ENCODE data around the gene EFR3B.
A peak's percentile ranks its signal among the peaks of the same experiment; 100 is the strongest.

EFR3B gene

DNA sequence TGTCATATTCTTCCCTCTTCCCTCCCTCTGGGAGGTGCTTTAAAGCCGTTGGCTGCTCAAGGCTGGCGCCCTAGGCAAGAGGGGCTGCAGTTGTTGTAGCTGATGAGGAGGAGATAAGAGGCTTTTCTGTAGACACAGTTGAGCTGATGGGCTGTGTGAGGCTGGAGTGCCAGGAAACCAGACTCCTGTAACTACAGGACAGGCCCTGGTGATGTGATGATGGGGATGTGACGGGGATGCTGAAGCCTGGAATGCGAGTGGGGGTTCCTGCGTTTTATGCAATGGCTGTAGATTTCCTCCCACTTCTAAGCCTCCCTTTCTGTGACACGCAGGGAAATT lies 5.7 kb upstream of the EFR3B start:
- no peak for DNase-seq

DNA sequence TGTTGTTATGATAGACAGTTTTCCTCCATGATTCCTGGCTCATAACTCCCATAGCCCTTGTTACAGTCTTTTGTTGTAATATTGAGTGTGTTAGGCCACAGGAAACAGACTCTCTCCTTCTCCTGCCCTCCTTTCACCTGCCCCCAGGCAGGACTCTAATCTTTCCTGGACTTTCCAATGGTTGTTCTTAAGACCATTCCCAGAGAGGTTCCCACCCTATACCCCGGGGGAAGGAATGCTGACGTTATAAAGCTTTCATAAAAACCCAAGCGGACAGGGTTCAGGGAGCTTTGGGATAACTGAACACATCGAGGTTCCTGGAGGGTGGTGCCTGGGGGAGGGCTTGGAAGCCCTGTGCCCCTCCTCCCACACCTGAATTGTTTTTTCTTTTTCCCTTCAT lies 2.8 kb upstream of the EFR3B start:
- DNase-seq = no peak

DNA sequence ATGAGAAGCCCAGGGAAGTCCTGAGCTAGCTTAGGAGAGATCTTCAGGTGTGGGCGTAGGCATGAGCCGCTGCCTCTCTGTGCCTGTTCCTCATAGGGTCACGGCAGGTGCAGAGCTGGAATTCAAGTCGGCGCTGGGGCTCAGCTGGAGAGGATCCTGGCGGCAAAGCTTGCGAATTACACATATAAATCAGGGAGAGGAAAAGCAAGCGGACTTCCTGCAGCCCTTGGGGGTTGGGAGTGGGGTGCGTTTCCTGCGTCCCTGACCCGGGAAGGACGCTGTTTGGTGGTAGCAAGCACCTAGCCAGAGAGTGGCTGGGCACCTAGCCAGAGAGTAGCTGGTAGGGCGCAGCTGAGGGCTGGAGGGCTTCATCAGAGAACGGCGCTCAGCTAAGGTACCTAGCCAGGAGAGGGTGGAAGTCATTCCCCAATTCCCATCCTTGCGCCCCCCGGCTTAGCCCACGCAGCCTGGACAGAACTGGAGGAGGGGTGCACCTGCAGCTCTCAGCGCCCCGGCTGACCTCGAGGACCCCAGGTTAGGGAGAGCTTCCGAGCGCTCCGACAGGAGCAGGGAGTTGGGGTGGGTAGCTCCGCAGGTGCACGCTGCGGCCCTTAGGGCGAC lies 459 bp upstream of the EFR3B start:
- peak; percentile 64 for DNase-seq

DNA sequence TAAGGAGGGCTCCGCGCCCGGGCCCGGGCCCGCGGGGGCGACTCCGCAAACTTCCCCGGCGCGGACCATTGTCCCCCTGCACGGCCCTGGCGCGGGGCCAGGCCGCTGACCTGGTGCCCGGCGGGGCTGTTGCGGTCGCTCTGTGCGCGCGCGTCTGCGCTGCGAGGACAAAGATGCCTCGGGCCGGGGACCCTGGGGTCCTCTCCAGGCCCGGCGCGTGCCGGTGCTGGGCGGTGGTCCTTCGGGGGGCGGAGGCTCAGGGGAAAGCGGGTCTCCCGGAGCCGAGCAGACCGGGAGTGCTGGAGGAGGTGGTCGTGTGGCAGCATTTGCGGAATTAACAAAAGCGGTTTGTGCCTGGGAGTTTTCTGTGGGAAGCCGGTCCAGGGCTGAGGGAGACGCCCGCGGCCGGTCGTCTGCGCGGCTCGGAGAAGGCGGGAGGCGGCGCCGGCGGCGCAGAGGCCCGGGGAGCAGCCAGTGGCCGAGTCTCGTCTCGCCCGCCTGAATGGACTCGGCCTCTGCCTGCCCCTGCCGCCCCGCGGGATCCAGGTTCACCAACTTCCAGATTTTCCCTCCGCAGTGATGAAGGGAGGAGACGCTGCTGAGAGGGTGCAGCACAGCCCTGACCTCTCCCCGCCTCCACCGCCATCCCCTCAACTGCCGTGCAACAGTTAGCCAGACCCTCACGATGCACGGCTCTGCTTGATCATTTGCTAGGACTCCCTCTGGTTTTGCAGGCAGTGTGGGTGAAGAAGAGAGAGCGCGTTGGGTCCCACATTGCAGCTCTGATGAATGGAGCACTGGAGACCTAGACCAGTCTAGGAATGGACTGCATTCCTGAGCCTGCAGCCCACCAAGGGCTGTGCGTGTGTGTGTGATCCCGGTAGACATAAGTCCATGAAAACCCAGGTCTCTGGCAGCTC lies 705 bp downstream of the EFR3B start:
- no peak for DNase-seq

DNA sequence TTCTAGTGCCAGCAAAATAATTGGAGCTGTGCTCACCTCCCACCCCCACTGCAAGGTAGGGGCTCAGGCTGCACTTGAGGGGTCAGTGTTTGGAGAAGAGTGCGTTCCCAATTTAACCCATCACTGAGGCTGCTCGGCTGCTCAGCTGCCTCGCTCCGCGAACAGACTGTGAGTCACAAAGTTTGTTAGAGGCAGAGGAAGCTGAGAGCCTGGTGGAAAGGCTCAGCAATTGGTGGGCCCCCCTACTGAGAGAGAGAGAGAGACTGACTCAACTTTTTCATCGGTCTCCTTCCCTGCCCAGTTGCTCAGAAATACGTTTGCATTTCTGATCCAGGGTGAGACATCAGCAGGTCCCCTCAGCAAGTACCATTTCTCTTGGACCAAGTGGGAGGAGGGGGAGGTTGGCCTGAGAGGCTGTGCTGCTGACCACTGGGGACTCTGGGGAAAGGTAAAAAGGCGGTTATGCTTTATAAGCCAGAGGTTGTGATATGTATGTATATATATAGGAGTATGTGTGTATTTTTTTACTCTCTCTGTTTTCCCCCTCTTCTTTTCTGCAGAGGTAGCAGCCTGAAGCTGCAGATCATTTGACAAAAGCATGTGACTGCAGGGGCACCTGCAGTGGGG lies 1.5 kb downstream of the EFR3B start:
- DNase-seq = no peak

DNA sequence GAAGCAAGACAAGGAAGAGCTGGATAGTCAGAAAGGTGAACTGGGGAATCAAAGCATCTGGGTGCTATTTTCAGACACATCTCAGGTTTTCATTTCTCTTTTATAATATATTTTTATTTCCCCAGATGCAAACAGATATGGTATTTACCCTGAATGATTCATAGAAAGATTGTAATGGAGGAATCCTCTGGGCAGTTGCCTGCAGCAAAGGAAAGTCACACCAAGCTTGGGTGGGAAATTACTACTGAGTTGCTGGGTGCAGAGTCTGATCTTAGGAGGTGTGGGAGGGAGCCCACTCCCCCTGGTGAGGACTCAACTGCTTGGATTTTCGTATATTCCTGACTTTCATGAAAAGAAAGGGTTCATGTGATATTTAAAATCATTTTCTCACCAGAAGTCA lies 2.1 kb downstream of the EFR3B start:
- DNase-seq = no peak

DNA sequence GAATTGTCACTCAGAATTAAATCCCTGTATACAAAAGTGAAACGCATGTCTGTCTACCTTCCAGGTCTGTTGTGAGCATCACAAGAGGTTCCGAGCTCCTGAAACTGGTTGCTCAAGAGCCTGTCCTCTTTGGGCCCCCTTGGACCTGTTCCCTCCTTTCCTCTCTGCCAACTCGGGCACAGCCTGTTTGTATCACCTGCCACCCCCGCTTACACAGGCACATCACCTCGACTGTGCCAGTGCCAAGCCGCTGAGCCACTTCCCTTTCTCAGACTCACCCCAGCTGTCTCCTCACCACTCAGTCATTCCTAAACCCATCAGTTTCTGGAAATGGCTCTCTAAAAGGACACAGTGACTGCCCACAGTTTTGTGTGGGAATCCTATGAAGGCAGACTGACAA lies 3.1 kb downstream of the EFR3B start:
- no peak for DNase-seq

DNA sequence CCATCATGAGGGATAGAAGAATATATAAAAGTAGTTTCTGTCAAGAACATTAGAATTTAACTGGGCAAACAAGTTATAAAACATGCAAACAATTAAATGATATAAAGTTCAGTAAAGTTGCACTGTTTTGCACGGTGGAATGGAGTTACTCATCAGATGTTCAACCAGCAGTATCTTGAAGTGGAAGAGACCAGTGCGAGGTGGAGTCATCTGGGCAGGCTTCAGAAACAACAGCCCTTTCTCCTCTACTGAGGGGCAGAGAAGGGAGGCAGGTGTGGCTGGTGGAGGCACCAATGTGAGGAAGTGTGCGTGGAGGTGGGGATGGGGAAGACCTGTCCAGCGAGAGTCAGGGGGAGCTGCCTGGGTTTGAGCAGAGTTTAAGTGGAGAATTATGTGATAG lies 7.5 kb downstream of the EFR3B start:
- no peak for DNase-seq

DNA sequence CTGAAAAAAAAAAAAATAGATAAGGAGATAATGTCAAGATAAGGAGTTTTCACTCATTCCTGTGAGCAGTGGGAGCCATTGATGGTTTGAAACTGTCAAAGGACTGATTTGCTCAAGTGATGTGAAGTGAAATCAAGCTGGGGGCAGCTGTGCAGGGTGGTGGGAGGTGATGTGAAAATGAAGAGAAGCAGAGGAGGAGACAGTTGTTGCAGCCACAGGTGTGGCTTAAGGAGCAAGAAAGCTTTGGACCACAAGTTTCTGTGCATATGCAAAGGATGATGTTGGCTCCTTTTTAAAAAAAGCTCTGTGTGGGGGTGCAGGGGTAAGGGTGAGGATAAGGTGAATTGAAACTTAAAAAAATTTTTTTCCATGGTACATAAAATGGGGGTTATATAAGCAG lies 8.3 kb downstream of the EFR3B start:
- no peak for DNase-seq

DNA sequence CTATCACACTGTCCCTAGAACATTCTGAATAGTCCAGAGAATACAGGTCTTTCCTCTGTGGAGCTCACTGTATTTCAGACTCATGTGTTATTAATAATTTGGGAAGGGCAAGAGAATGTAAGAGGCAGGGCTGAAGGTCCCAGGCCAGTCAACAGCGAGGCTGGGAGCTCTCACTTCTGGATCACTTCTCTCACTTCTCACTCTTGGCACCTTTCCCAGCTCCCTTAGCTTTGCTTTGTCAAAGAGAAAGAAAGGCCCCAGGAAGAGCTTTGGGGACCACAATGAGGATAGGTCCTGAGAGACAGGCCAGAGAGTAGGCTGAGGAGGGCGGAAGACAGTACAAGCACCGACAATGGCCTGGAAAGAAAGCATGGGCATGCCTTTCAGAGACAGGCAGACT lies 11.2 kb downstream of the EFR3B start:
- no peak for DNase-seq

DNA sequence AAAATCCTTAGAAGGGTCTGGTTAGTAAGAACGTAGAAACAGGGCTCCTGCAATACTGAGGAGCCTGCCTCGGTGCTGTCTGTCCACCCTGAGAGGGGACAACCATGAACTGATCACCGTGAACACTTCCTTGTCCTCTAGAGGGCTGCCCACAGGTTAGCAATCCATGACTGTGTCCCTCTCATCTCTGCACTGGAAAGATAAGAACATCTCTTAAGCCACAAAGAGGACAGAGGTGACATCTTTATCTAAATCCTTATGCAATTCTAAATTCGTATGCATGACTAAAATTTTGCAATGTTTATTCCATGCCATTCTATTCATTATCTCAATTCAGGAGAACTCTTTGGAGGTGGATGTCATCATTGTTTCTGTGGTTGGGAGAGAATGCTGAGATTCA lies 12.8 kb downstream of the EFR3B start:
- no peak for DNase-seq

DNA sequence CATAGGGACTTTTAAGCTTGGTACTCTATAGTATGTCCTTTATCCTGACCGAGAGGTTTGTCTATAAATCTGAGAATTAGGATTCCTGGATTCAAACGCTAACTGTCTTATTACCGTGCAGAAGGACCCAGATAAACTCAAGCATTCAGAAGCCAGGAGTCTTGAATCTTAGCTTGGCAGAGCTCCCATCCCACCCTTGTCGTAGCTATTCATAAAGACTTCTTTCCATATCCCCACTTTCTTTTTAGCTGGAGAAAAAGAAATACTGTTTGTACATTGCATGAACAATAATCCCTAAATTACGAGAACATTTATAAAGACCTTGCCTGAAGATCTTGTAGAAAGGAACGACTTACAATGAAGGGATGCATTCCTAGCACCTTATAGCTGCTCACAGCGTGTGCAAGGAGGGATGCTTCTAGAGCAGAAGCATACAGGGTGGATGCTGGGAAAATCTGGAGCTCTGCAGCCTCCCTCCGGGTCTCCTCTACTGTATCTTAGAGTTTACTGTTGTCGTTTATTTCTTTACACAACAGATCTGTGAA lies 13.6 kb downstream of the EFR3B start:
- DNase-seq = no peak

DNA sequence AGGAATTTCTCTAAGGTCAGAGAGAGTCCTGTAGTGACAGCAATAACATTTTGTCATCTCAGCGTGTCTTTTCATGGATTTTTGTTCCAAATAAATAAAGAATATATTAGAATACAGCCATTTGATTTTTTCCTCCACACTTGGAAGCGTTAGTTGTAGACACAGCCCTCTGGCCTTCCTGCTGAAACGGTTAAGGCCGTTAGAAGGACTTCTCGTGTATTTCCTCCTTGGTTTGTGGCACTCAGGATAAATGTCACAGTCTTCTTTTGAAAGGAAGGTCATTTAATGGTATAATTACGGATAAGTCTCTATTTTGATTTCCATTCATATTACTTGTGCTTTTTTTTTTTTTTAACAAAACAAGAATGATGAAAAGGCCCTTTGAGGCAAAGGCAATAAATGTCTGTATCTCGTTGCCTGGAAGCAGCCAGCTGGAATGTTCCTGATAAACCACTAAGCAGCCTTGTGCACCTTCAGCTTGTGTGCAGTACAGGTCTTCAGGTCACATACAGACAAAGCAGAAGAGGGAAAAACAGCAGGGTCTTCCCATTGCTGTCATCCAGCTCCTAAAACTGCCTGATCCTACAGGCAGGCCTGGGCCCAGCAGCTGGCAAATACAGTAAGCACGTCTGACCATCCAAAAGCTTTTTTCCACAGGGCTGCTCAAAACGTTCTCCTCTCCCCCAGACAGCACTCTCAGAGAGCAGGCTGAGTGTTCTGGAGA lies 14.4 kb downstream of the EFR3B start:
- no peak for DNase-seq

DNA sequence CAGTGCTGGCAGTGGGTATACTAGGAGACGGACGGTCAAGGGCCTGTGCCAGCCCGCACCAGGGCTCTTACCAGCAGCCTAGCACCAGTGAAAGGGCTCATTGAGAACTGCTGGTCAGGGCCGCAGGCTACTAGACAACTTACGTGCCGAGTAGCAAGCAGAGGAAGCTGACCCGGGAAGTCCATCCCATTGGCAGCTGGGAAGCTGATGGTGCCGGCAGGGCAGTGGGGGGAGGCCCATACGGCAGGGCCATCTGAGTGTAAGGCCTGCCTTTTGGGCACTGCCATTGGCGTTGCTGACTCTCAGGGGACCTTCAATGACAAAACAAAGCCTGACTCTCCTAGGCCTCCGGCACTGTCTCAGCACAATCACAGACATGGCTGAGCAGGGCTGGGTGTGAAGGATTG lies 20.6 kb downstream of the EFR3B start:
- no peak for DNase-seq

DNA sequence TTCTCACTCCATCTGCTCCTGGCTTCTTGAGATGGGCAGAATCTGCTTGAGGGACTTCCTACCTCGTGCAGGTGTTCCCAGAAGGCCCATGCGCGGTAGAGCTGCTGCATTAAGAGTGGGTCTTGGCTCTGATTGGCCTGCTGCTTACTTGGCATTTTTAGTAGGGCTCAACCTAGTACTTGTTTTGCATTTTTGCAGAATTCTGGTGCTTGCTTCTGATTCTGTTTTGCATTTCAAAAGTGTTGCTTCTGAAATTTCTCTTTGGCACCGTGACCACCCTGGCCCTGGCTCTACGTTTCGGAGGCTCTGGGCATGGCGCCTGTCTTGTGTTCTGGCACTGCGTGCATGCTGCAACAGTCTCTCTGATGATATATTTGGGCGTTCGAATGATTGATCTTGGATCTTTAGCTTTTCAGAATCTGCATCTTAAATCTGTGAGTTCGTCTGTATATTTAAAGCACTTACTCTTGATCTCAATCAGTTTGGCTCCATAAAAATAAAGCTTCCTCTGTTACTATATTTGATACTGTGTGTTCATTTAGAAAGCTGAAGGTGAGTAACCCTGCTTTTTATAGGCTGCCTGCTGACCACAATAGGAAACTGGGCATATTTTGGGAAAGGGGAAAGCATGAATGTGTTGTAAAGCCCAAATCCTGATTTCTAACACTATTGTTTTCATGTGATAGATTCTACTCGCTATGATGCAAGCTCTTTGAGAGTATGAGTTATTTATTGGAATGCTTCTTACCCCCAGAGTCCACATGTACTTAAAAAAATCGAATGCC lies 22.2 kb downstream of the EFR3B start:
- DNase-seq = no peak

DNA sequence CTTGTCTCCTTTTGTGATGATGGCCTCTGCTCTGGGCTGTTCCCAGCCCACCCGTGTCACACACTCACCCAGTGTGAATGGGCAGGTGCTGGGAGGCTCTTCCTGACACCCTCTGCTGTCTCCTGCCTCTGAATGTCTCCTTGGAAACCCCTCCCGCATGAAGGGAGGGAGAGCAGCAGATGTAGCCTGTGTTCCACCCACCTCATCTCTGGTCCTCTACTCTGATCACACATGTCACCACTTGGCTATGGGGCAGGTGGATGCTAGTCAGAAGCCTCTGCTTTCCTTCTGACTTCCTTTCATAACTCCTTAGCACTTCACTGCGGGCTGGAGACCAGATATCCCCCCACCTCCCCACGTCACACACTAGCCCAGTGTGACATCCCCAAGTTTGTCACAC lies 23.9 kb downstream of the EFR3B start:
- DNase-seq = no peak

DNA sequence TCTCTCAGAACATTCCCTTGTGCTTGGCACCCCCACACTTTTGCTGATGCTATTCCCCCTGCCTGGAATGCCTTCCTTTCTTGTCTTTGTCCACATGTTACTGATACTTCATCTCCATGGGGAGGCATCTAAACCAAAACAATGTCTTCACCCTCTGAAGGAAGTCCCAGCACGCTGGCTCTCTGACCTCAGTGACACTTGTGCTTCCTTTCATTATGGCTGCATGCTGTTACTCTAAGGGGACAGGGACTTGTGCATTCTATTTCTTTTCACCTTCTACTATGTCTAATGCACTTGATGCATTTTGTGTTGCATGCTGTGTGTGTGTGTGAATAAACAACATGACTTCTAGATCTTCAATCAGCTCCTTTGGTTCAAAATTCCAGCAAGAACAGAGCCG lies 24.6 kb downstream of the EFR3B start:
- no peak for DNase-seq

DNA sequence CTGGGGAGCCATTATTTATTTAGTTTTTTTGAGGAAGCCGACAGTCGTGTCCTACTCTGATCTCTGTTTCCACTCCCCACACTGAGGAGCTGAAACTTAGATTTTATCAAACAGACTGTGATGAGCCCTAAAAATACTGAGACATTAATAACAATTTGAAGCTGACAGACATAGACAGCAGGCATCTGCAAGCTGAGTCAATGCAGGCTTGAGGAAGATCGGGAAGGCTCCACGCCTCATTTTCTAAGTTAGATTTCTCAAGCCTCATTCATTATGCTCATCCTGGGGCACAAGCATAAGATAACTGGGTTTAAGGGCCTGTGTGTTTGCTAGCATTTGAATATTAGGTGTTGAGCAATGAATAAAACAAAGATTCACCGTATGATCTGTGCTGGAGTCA lies 26.3 kb downstream of the EFR3B start:
- no peak for DNase-seq

DNA sequence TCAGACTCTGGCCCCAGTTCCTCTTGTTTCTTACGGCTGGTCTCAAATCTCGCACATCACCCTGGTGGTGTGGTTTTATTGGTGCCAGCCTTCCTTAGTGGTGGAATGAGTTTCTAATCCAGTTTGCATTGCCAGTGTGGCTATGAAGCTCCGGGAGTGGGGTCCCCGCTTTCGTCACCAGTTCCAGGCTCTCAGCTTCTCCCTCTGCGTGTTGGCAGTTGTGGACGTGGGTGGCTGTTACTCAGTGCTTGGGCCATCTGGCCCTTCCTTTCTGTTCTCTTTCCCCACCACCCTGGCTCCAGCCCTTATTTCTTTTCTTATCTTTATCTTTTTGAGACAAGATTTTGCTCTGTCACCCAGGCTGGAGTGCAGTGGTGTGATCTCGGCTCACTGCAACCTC lies 30.1 kb downstream of the EFR3B start:
- no peak for DNase-seq

DNA sequence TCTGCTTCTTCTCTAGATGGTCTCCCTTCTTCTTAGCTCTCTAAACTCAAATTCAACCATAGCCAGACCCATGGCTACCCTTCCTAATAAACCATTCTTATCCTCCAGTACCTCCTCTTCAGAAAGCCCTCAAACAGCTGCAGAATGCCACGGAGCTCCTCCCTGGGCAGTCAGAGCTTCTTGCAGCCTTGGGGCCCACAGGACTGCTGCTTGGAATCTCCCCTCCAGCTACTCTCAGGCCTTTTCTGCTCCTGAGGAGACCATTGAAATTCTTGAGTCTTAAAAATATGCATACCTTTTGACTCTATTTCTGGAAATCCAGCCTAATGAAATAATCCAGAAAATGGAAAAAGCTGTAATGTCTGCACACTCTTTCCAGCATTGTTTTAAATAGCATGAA lies 30.7 kb downstream of the EFR3B start:
- DNase-seq = no peak

DNA sequence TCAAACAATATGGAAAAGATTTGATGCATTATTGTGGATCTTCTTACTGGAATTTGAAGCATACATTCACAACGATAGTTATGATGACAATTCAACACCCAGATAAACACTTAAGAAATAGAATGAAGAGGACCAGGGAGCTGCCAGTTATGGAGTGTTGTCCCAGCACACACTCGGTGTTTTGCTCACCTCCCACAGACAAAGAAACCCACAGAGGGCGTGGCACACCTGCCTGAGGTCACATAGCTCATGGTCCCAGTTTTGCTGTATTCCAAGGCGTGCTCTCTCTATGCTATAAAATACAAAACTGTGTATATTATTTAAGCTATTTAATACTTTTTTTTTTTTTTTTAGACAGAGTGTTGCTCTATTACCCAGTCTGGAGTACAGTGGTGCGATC lies 31.1 kb downstream of the EFR3B start:
- DNase-seq = no peak

DNA sequence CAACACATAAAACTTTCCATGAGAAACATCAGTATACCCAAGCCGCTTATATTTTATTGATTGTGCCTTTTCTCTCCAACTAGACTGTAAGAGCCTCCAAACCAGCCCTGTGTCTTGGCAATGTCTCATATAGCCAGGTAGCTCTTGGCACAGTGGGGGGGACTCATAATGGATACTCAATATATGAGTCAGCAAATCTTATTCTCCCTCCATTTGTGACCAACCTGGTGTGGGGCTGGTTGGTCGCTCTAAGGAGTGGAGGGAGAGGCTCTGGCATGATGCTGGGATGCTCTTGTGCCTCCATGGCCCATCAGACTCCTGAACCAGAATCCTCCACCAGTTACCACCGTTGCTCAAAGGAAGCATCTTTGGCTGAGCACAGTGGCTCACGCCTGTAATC lies 32.0 kb downstream of the EFR3B start:
- DNase-seq = no peak

DNA sequence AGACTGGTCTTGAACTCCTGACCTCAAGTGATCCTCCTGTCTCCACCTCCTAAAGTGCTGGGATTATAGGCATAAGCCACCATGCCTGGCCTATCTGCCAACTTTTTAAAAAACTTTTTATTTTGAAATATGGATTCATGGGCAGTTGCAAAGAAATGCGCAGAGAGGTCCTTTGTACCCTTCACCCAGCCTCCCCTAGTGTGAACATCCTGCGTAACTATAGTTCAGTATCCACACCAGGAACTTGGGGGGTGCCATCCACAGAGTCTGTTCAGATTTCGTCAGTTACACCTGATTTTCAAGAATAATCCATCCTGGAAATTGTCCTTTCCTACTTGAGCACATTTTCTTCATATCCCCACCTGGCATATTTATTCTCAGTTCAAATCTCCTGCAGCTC lies 33.0 kb downstream of the EFR3B start:
- DNase-seq = no peak
